Tibial artery (tissue), 4 donors: Measurements from ENCODE around the gene STK10.

Experiments
- DNase-seq, 2 donors: peaks; one replicate each; pipeline ENCODE4 v3.0.0-alpha.2; 2019
- H3K27ac ChIP-seq, 2 donors: fragments of 200-600 bp; sonication (generic) in 1 of 2; 1 replicate in 1 of 2; 2 replicates in 1 of 2; pipeline ENCODE4 v1.5.1; 2018 to 2019; ENCODE audit warnings: mild to moderate bottlenecking in 1 of 2
- H3K27me3 ChIP-seq, 2 donors: fragments of 200-600 bp; sonication (generic) in 1 of 2; one replicate each; pipeline versions ENCODE4 v1.5.1 to v1.6.0; 2016 to 2019
- H3K36me3 ChIP-seq, 3 donors: fragments of 200-600 bp; sonication (generic) in 2 of 3; one replicate each; pipeline ENCODE4 v1.5.1; 2016 to 2019; ENCODE audit warnings: mild to moderate bottlenecking in 2 of 3
- H3K4me1 ChIP-seq, 4 donors: fragments of 200-600 bp; sonication (generic) in 2 of 4; 1 replicate in 3 of 4; 2 replicates in 1 of 4; pipeline ENCODE4 v1.5.1; 2016 to 2019
- H3K4me3 ChIP-seq, 2 donors: fragments of 200-600 bp; sonication (generic) in 1 of 2; 1 replicate in 1 of 2; 2 replicates in 1 of 2; pipeline ENCODE4 v1.5.1; 2018 to 2019; ENCODE audit warnings: mild to moderate bottlenecking in 2 of 2
- H3K9me3 ChIP-seq, 3 donors: fragments of 200-600 bp; sonication (generic) in 1 of 3; one replicate each; pipeline ENCODE4 v1.5.1; 2016 to 2019
- intact Hi-C: fragments of 100-400 bp; cut with DNase I; formaldehyde crosslinking; loops from one replicate; pipeline ENCODE4 v1.15.0; 2023; ENCODE audit warnings: low total_unique reads
- TF ChIP-seq, protein P1 (sequence below), 2 experiments: fragments of 200-600 bp in 1 of 2; fragments of 450-650 bp in 1 of 2; IDR thresholded peaks; one replicate each; pipeline ENCODE4 v1.5.1; 2017 to 2019; ENCODE audit warnings: antibody characterized with exemption in 2 of 2, mild to moderate bottlenecking in 1 of 2, moderate library complexity in 1 of 2

Gene STK10

DNA sequence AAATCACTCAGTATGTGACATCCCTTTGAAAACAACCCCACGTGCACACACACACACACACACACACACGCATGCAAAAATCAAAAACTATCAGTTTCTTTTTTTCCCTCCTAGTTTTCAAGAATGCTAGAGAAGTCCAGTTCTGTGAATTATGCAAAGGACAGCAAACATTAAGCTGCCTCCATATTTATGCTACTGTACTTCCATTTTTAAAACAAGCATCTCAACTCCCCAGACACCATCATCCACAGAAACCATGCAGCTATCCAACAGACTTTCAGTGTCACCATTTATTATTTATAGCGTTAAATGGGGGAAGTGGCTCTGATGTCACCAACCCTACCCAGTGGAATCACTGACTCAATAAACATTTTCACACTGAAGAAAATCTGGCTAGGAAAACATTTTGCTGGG, 183.2 kb downstream of the STK10 start:
- peak overlapping the region; percentile 98 for H3K27ac ChIP-seq
- H3K9me3 ChIP-seq = no peaks in the 10 kb centered on the region
- intact Hi-C loops = loop anchor here (10.0 kb wide), 1 partner anchor 280 kb away; the partner anchor contains the start of gene UBTD2
- no peaks in the 10 kb centered on the region for H3K36me3 ChIP-seq
- H3K4me1 ChIP-seq = peaks cover 0 to 63% (median 48%) of the 10 kb centered on the region in 4 donors
- H3K27me3 ChIP-seq = no peaks in the 10 kb centered on the region
- DNase-seq = no peak
- TF ChIP-seq, protein P1, sequence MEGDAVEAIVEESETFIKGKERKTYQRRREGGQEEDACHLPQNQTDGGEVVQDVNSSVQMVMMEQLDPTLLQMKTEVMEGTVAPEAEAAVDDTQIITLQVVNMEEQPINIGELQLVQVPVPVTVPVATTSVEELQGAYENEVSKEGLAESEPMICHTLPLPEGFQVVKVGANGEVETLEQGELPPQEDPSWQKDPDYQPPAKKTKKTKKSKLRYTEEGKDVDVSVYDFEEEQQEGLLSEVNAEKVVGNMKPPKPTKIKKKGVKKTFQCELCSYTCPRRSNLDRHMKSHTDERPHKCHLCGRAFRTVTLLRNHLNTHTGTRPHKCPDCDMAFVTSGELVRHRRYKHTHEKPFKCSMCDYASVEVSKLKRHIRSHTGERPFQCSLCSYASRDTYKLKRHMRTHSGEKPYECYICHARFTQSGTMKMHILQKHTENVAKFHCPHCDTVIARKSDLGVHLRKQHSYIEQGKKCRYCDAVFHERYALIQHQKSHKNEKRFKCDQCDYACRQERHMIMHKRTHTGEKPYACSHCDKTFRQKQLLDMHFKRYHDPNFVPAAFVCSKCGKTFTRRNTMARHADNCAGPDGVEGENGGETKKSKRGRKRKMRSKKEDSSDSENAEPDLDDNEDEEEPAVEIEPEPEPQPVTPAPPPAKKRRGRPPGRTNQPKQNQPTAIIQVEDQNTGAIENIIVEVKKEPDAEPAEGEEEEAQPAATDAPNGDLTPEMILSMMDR (IDR thresholded peaks at IDR 0.05) = no peak
- peak overlapping the region; percentile 92 to 97 for H3K4me3 ChIP-seq

DNA sequence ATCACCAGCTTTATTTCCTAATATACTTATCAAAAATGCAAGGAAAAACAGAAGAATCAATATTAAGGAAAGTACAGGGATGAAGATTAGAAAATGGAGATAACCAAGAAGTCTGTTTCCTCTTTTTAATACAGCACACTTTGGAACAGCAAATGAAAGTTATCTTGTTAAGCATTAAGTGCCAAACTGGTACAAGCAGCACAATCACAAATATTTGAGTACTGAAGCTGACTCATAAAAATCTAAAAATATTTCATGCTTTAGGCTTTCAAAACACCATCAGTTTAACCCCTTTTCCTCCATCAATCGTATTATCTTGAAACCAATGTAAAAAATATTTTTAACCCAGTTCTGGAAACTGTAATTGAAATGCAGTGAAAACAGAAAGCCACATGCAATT, 184.3 kb downstream of the STK10 start:
- peak overlapping the region; percentile 60 to 98 for H3K27ac ChIP-seq
- H3K36me3 ChIP-seq = no peaks in the 10 kb centered on the region
- DNase-seq = no peak
- H3K27me3 ChIP-seq = no peaks in the 10 kb centered on the region
- H3K9me3 ChIP-seq = no peaks in the 10 kb centered on the region
- peak overlapping the region; percentile 8 to 97 for H3K4me3 ChIP-seq
- TF ChIP-seq, protein P1 (IDR thresholded peaks at IDR 0.05) = no peak
- intact Hi-C loops = loop anchor here (10.0 kb wide), 1 partner anchor 281 kb away; the partner anchor contains the start of gene UBTD2
- peaks cover 0 to 74% (median 48%) of the 10 kb centered on the region in 4 donors for H3K4me1 ChIP-seq

DNA sequence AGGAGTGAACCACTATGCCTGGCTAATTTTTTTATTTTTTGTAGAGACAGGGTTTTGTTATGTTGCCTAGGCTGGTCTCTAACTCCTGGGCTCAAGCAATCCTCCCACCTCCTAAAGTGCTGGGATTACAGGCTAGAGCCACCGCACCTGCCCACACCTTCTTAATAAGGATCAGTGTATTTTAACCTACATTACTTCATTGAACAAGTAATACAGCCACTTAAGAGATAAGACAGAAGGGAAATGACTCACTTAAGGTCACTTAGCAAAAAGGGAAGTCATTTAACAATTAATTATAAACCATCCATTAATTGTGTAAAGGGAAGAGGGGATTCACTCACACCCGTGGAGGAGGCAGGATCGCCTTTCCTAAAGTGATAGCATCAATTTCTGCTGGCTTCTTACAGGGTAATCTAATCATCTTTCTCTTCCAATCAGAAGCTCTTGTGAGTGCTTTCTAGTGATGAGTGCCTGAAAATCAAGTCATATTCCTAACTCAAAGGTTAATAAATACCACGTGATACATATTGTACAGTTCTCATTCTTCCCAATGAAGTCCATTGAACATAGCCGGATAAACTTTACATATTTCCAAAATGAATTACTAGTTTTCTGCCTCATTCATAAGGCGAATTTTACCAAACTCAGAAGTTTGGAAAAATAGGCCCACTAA, 185.0 kb downstream of the STK10 start:
- peak overlapping the region; percentile 60 to 98 for H3K27ac ChIP-seq
- peak overlapping the region in 1 of 2 donors; percentile 97 for H3K4me3 ChIP-seq
- H3K4me1 ChIP-seq = peaks cover 0 to 81% (median 51%) of the 10 kb centered on the region in 4 donors
- H3K36me3 ChIP-seq = no peaks in the 10 kb centered on the region
- intact Hi-C loops = loop anchor here (10.0 kb wide), 1 partner anchor 282 kb away; the partner anchor contains the start of gene UBTD2
- DNase-seq = no peak
- TF ChIP-seq, protein P1 (IDR thresholded peaks at IDR 0.05) = no peak
- no peaks in the 10 kb centered on the region for H3K9me3 ChIP-seq
- no peaks in the 10 kb centered on the region for H3K27me3 ChIP-seq

DNA sequence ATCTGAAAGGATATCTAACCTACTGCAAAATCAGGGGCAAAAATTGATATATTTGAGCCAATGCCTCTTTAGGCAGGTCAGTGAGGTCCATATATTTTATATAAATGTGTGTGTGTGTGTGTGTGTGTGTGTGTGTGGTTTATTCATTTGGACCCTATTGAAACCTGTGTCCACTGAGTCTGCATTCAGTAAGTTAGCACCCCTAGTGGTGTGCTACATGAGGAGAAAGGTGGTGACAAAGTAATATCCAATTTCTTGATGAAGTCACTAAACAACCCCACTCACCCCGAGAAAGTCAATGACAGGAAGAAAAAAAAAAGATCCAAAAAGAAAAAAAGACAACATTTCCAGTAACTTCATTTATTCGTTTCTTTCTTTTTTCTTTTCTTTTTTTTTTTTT, 185.7 kb downstream of the STK10 start:
- peak overlapping the region in 1 of 2 donors; percentile 60 for H3K27ac ChIP-seq
- no peaks in the 10 kb centered on the region for H3K36me3 ChIP-seq
- no peak for DNase-seq
- H3K4me3 ChIP-seq = no peak overlapping the region
- H3K4me1 ChIP-seq = peaks cover 0 to 81% (median 47%) of the 10 kb centered on the region in 4 donors
- TF ChIP-seq, protein P1 (IDR thresholded peaks at IDR 0.05) = peak; percentile 21 to 22
- no peaks in the 10 kb centered on the region for H3K9me3 ChIP-seq
- H3K27me3 ChIP-seq = no peaks in the 10 kb centered on the region
- intact Hi-C loops = loop anchor here (10.0 kb wide), 1 partner anchor 282 kb away; the partner anchor contains the start of gene UBTD2

DNA sequence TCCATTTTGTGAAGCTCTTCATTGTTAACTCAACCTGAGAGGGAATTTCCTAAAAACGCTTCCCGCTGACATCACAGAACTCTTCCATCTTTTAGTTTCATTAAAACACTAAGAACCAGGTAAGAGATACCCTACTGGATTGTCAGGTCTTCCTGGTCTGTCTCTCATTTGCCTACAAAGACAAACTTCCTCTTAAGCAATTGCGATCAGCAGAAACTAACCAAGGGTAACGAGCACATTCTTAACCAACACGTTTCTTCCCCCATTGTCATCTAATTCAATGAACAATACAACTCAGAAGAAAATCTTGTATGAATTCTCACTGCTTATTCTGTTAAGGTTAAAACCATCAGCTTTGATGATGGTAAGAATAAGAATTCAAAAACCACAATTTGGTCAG, 188.1 kb downstream of the STK10 start:
- H3K36me3 ChIP-seq = no peaks in the 10 kb centered on the region
- H3K27ac ChIP-seq = no peak overlapping the region
- intact Hi-C loops = loop anchor here (10.0 kb wide), 1 partner anchor 285 kb away; the partner anchor contains the start of gene UBTD2
- no peaks in the 10 kb centered on the region for H3K27me3 ChIP-seq
- TF ChIP-seq, protein P1 (IDR thresholded peaks at IDR 0.05) = no peak
- H3K4me3 ChIP-seq = no peak overlapping the region
- no peaks in the 10 kb centered on the region for H3K9me3 ChIP-seq
- peaks cover 0 to 88% (median 46%) of the 10 kb centered on the region in 4 donors for H3K4me1 ChIP-seq
- no peak for DNase-seq
